MM.1S (cell line): ENCODE measurements around the gene HOMER1.

Experiments
- CTCF ChIP-seq: fragments of 300-600 bp; sonication (generic); IDR thresholded peaks from 2 replicates; pipeline ENCODE4 v1.5.1; 2016; ENCODE audit warnings: antibody characterized with exemption, low read length, mixed read lengths
- EZH2 ChIP-seq: fragments of 300-600 bp; sonication (generic); optimal IDR thresholded peaks from 2 replicates; pipeline ENCODE3; 2017; ENCODE audit warnings: low read depth, mild to moderate bottlenecking, antibody characterized with exemption, low read length, mixed read lengths
- EZH2phosphoT487 ChIP-seq: fragments of 300-600 bp; sonication (generic); IDR thresholded peaks from 2 replicates; pipeline ENCODE4 v1.6.1; 2018; ENCODE audit warnings: antibody characterized with exemption, low read length

- TF ChIP-seq CTCF (no peak), EZH2 (no peak), EZH2phosphoT487 (no peak)
Observed at GRCh38 chr5:79552984-79553383, 39.0 kb upstream of the HOMER1 start.
